BJ (cell line): ENCODE data around the gene TIPARP. TPM values are rescaled to one million over a fixed set of nuclear protein-coding genes. Genes with fewer than 3 reads are reported as not detected.

ENCODE experiments used
- CTCF ChIA-PET: fragments of 350-600 bp; formaldehyde crosslinking; extraction: SDS; loops from one replicate; lab custom pipeline; 2021; ENCODE audit warnings: antibody characterized with exemption, inconsistent platforms; lab: Yijun Ruan, JAX
- POLR2A ChIA-PET: fragments of 300-600 bp; sonication (Branson Sonifier 250); formaldehyde crosslinking; extraction: SDS; loops from one replicate; lab custom pipeline; 2021; ENCODE audit warnings: antibody characterized with exemption; lab: Charles Lee
- DNase-seq: peaks from one replicate; pipeline ENCODE4 v3.0.0-alpha.2; 2011; ENCODE audit warnings: low read depth
- H3K27me3 ChIP-seq: 2 replicates; pipeline ENCODE4 v1.6.0; 2011; ENCODE audit warnings: low read length; ENCODE audit not compliant: control insufficient read depth, insufficient read depth
- H3K36me3 ChIP-seq: 2 replicates; pipeline ENCODE4 v1.5.1; 2011; ENCODE audit warnings: low read length; ENCODE audit not compliant: control insufficient read depth, insufficient read depth
- H3K4me3 ChIP-seq: 2 replicates; pipeline ENCODE4 v1.5.1; 2011; ENCODE audit warnings: low read depth, mild to moderate bottlenecking, control low read depth, low read length
- polyA plus RNA-seq: library from polyadenylated mRNA; depleted of rRNA; stranded (reverse); fragments of >200 nt; gene quantifications from 2 replicates; pipeline ENCODE4 v1.2.3, GENCODE V29; 2011
- TF ChIP-seq, protein P1 (sequence below): IDR thresholded peaks from 2 replicates; pipeline ENCODE4 v1.5.1; 2011; ENCODE audit warnings: low read depth, mild to moderate bottlenecking, control low read depth, inconsistent platforms, low read length, moderate library complexity; ENCODE audit not compliant: insufficient read depth

The TIPARP gene
- polyA plus RNA-seq, 1 experiment = 23.0 TPM

- TF ChIP-seq, protein P1, sequence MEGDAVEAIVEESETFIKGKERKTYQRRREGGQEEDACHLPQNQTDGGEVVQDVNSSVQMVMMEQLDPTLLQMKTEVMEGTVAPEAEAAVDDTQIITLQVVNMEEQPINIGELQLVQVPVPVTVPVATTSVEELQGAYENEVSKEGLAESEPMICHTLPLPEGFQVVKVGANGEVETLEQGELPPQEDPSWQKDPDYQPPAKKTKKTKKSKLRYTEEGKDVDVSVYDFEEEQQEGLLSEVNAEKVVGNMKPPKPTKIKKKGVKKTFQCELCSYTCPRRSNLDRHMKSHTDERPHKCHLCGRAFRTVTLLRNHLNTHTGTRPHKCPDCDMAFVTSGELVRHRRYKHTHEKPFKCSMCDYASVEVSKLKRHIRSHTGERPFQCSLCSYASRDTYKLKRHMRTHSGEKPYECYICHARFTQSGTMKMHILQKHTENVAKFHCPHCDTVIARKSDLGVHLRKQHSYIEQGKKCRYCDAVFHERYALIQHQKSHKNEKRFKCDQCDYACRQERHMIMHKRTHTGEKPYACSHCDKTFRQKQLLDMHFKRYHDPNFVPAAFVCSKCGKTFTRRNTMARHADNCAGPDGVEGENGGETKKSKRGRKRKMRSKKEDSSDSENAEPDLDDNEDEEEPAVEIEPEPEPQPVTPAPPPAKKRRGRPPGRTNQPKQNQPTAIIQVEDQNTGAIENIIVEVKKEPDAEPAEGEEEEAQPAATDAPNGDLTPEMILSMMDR = no peak
- ChIA-PET POLR2A (interaction anchor here (0.5 to 0.6 kb wide), 3 partner anchors 412 to 522 kb away, joined by 3 read pairs; no protein-coding TSS in a partner anchor), CTCF (interaction anchor here (0.7 to 7.3 kb wide), 10 partner anchors 16 to 461 kb away, joined by 3 to 54 read pairs (median 9); no protein-coding TSS in a partner anchor)
Measured at GRCh38 chr3:156675830-156676767, 1.7 kb downstream of the TIPARP start.

GRCh38 chr3:156676768-156677479, 2.5 kb downstream of the TIPARP start:
- CTCF ChIA-PET = interaction anchor here (1.6 to 7.3 kb wide), 2 partner anchors 404 to 460 kb away, joined by 6 to 54 read pairs; no protein-coding TSS in a partner anchor
- POLR2A ChIA-PET = interaction anchor here (0.6 kb wide), 1 partner anchor 412 kb away, joined by 3 read pairs; no protein-coding TSS in a partner anchor
- Histone ChIP-seq H3K36me3 (peaks cover 2% of the 10 kb centered on the region), H3K27me3 (no peaks in the 10 kb centered on the region), H3K4me3 (peak overlapping the region; percentile 92)
- no peak for DNase-seq
- TF ChIP-seq, protein P1 = no peak

More at GRCh38 chr3:156675830-156676767, 1.7 kb downstream of the TIPARP start:
- no peaks in the 10 kb centered on the region for H3K27me3 ChIP-seq
- H3K4me3 ChIP-seq = peak overlapping the region; percentile 92
- DNase-seq = peak; percentile 42
- H3K36me3 ChIP-seq = peaks cover 2% of the 10 kb centered on the region

DNA sequence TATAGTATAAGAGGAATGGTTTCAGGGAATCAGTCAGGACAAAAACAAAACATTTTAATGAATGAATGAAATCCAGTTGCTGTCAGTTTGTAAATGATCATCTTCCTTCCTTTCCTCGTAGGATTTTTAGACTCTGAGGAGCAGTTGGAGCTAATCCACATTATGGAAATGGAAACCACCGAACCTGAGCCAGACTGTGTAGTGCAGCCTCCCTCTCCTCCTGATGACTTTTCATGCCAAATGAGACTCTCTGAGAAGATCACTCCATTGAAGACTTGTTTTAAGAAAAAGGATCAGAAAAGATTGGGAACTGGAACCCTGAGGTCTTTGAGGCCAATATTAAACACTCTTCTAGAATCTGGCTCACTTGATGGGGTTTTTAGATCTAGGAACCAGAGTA, 3.1 kb downstream of the TIPARP start:
- Histone ChIP-seq H3K4me3 (peak overlapping the region; percentile 92), H3K27me3 (no peaks in the 10 kb centered on the region), H3K36me3 (peaks cover 2% of the 10 kb centered on the region)
- DNase-seq = no peak
- CTCF ChIA-PET = interaction anchor here (1.1 to 1.6 kb wide), 2 partner anchors 12 to 460 kb away, joined by 4 to 6 read pairs; no protein-coding TSS in a partner anchor
- TF ChIP-seq, protein P1 = no peak
- POLR2A ChIA-PET = no interaction called here

GRCh38 chr3:156678197-156678596, 3.8 kb downstream of the TIPARP start:
- TF ChIP-seq, protein P1 = no peak
- H3K27me3 ChIP-seq = no peaks in the 10 kb centered on the region
- CTCF ChIA-PET = interaction anchor here (0.8 to 1.6 kb wide), 4 partner anchors 11 to 459 kb away, joined by 3 to 6 read pairs (median 4); no protein-coding TSS in a partner anchor
- no peak overlapping the region for H3K4me3 ChIP-seq
- no peak for DNase-seq
- H3K36me3 ChIP-seq = peaks cover 2% of the 10 kb centered on the region
- POLR2A ChIA-PET = no interaction called here
